ENCODE results near the gene ENKUR. TPM values are rescaled to one million over a fixed set of nuclear protein-coding genes. Genes with fewer than 3 reads are reported as not detected.

The ENKUR gene
- total RNA-seq, 1 experiment from 2014 or later = not detected

DNA sequence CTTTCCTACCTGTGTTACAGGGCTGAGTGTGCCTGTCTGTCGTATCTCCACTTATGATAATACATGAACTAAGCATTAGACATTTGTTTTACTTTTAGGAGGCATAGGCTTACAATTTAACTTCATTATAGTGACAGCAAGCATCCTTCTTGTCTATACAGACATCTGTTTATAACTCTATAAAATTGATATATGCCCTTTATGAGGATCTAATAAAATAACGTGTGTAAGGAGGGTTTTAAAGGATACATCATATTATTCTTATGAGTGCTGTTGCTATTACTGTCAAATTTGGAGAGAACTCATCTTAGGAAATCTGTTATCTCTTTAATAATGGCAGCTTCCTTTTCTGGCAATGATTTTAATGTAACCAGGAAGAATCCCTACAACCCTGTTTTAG lies 22.4 kb upstream of the ENKUR start:
- no peaks in the 10 kb centered on the region for H3K36me3 ChIP-seq (ENCODE audit: low read depth, low read length)
- intact Hi-C loops (cut with micrococcal nuclease) = no loop called here
- no peaks in the 10 kb centered on the region for H3K9me3 ChIP-seq (ENCODE audit: low read length)
- ATAC-seq (no peak), DNase-seq (no peak)
- no peak overlapping the region for H3K4me3 ChIP-seq (ENCODE audit: low read length)
- H3K9ac ChIP-seq (ENCODE audit: low read length) = no peak overlapping the region
- no peaks in the 10 kb centered on the region for H3K9me2 ChIP-seq (replicated peaks; ENCODE audit: low read length)
- H3K4me1 ChIP-seq (ENCODE audit: insufficient read depth, low read length) = no peaks in the 10 kb centered on the region
- no peak overlapping the region for H2AFZ ChIP-seq (ENCODE audit: low read length)
- ChIA-PET CTCF (no interaction called here), POLR2A (ENCODE audit: unreplicated experiment) (no interaction called here)
- H3K4me2 ChIP-seq (ENCODE audit: low read length) = no peak overlapping the region
- BruUV-seq (replicated peaks) = no TSS peak
- H3K79me2 ChIP-seq (ENCODE audit: low read length) = no peaks in the 10 kb centered on the region
- TF ChIP-seq EZH2phosphoT487 (IDR thresholded peaks at IDR 0.05; ENCODE audit: borderline replicate concordance, low read length) (no peak), EZH2 (IDR thresholded peaks at IDR 0.05; ENCODE audit: low read length, unreplicated experiment) (no peak)
- TF ChIP-seq, protein P1, sequence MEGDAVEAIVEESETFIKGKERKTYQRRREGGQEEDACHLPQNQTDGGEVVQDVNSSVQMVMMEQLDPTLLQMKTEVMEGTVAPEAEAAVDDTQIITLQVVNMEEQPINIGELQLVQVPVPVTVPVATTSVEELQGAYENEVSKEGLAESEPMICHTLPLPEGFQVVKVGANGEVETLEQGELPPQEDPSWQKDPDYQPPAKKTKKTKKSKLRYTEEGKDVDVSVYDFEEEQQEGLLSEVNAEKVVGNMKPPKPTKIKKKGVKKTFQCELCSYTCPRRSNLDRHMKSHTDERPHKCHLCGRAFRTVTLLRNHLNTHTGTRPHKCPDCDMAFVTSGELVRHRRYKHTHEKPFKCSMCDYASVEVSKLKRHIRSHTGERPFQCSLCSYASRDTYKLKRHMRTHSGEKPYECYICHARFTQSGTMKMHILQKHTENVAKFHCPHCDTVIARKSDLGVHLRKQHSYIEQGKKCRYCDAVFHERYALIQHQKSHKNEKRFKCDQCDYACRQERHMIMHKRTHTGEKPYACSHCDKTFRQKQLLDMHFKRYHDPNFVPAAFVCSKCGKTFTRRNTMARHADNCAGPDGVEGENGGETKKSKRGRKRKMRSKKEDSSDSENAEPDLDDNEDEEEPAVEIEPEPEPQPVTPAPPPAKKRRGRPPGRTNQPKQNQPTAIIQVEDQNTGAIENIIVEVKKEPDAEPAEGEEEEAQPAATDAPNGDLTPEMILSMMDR (conservative IDR thresholded peaks at IDR 0.05; ENCODE audit: low read depth, low read length) = no peak
- no peak overlapping the region for H3K27ac ChIP-seq (ENCODE audit: low read length)
- H3F3A ChIP-seq (ENCODE audit: low read length, unreplicated experiment) = no peaks in the 10 kb centered on the region
- no peaks in the 10 kb centered on the region for H3K27me3 ChIP-seq (ENCODE audit: low read length)
- no peaks in the 10 kb centered on the region for H4K20me1 ChIP-seq (ENCODE audit: low read length)

DNA sequence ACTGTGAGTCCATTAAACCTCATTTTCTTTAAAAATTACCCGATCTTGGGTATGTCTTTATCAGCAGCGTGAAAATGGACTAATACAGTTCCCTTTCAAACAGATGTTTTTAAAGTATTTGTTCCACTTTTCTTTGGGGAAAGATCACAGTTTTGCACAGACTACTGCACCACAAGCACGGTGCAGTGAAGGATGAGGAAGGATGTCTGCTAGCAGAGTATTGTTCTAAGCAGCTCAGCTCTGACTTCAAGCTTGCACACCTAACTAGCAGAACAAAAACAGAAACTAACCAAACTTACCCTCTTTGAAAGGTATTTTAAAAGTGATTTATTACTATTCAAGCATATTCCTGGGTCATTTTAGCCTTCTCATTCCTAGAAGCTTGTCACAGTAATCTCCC lies 20.4 kb upstream of the ENKUR start:
- H3K36me3 ChIP-seq (ENCODE audit: low read depth, low read length) = no peaks in the 10 kb centered on the region
- H3K27ac ChIP-seq (ENCODE audit: low read length) = no peak overlapping the region
- H3K27me3 ChIP-seq (ENCODE audit: low read length) = no peaks in the 10 kb centered on the region
- ATAC-seq (no peak), DNase-seq (no peak)
- TF ChIP-seq EZH2phosphoT487 (IDR thresholded peaks at IDR 0.05; ENCODE audit: borderline replicate concordance, low read length) (no peak), EZH2 (IDR thresholded peaks at IDR 0.05; ENCODE audit: low read length, unreplicated experiment) (no peak)
- TF ChIP-seq, protein P1 (conservative IDR thresholded peaks at IDR 0.05; ENCODE audit: low read depth, low read length) = no peak
- H3K4me3 ChIP-seq (ENCODE audit: low read length) = no peak overlapping the region
- H3K79me2 ChIP-seq (ENCODE audit: low read length) = no peaks in the 10 kb centered on the region
- no peaks in the 10 kb centered on the region for H3K9me2 ChIP-seq (replicated peaks; ENCODE audit: low read length)
- no peak overlapping the region for H3K9ac ChIP-seq (ENCODE audit: low read length)
- no peaks in the 10 kb centered on the region for H3K9me3 ChIP-seq (ENCODE audit: low read length)
- H3K4me1 ChIP-seq (ENCODE audit: insufficient read depth, low read length) = no peaks in the 10 kb centered on the region
- ChIA-PET CTCF (no interaction called here), POLR2A (ENCODE audit: unreplicated experiment) (no interaction called here)
- no TSS peak for BruUV-seq (replicated peaks)
- H2AFZ ChIP-seq (ENCODE audit: low read length) = no peak overlapping the region
- H3K4me2 ChIP-seq (ENCODE audit: low read length) = no peak overlapping the region
- H3F3A ChIP-seq (ENCODE audit: low read length, unreplicated experiment) = no peaks in the 10 kb centered on the region
- intact Hi-C loops (cut with micrococcal nuclease) = no loop called here
- H4K20me1 ChIP-seq (ENCODE audit: low read length) = no peaks in the 10 kb centered on the region

DNA sequence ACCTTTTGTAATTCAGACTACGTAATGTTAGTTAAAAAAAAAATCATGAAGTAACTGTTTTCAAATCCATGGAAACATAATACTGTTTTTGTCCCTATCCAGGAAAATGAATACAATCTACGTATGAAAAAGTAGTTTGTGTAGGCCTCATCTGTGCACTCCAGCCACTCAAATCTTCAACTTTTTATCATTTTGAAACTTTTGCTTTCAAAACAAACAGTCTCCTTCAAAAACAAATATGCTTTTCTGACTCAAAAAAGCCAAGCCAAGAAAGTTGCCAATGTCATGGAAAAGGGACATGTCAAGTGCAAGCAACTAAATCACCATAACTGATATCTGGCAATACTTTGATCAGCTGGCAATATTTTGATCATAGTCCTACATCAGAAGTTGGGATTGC lies 13.6 kb upstream of the ENKUR start:
- Histone ChIP-seq H4K20me1 (ENCODE audit: low read length) (no peaks in the 10 kb centered on the region), H3K27ac (ENCODE audit: low read length) (no peak overlapping the region), H3K4me2 (ENCODE audit: low read length) (no peak overlapping the region), H3K4me1 (ENCODE audit: insufficient read depth, low read length) (no peaks in the 10 kb centered on the region), H3K9ac (ENCODE audit: low read length) (no peak overlapping the region), H3K4me3 (ENCODE audit: low read length) (no peak overlapping the region), H3K79me2 (ENCODE audit: low read length) (no peaks in the 10 kb centered on the region), H3K9me2 (replicated peaks; ENCODE audit: low read length) (no peaks in the 10 kb centered on the region), H2AFZ (ENCODE audit: low read length) (no peak overlapping the region), H3F3A (ENCODE audit: low read length, unreplicated experiment) (no peaks in the 10 kb centered on the region), H3K36me3 (ENCODE audit: low read depth, low read length) (no peaks in the 10 kb centered on the region), H3K9me3 (ENCODE audit: low read length) (no peaks in the 10 kb centered on the region), H3K27me3 (ENCODE audit: low read length) (no peaks in the 10 kb centered on the region)
- no peak for TF ChIP-seq EZH2 (IDR thresholded peaks at IDR 0.05; ENCODE audit: low read length, unreplicated experiment)
- TF ChIP-seq EZH2phosphoT487 (IDR thresholded peaks at IDR 0.05; ENCODE audit: borderline replicate concordance, low read length) = no peak
- TF ChIP-seq, protein P1 (conservative IDR thresholded peaks at IDR 0.05; ENCODE audit: low read depth, low read length) = no peak
- ChIA-PET POLR2A (ENCODE audit: unreplicated experiment) (no interaction called here), CTCF (no interaction called here)
- ATAC-seq = no peak
- intact Hi-C loops (cut with micrococcal nuclease) = loop anchor here (10.0 kb wide), 1 partner anchor 195 kb away; no protein-coding TSS in a partner anchor
- DNase-seq = no peak
- no TSS peak for BruUV-seq (replicated peaks)

Data from PC-3 (cell line).